Stimulated activated naive CD8-positive, alpha-beta T cell treated with anti-CD3 and anti-CD28 coated beads, Interleukin-15, Interleukin-2, amounts not matched to agents 100 ng/mL and 50 ng/mL, for 24 hours (primary cell): Measurements from ENCODE around the gene ZBTB39.
A peak's percentile ranks its signal among the peaks of the same experiment; 100 is the strongest.
"Not testable (repeated sequence)": the region's sequence is repeated elsewhere in the genome, so short reads cannot be mapped to it uniquely, and the experiment has no call there.

Experiments used
- H3K27ac Mint-ChIP-seq: one replicate; pipeline ENCODE4 v1.8.0; 2021; ENCODE audit warnings: mild to moderate bottlenecking, mixed read lengths
- H3K27me3 Mint-ChIP-seq: one replicate; pipeline ENCODE4 v1.8.0; 2021; ENCODE audit warnings: mixed read lengths
- H3K36me3 Mint-ChIP-seq: one replicate; pipeline ENCODE4 v1.8.0; 2021; ENCODE audit warnings: low read depth, mixed read lengths
- H3K4me1 Mint-ChIP-seq: one replicate; pipeline ENCODE4 v1.8.0; 2021; ENCODE audit warnings: low read depth, mixed read lengths
- H3K4me3 Mint-ChIP-seq: one replicate; pipeline ENCODE4 v1.8.0; 2021; ENCODE audit warnings: mild to moderate bottlenecking, mixed read lengths
- H3K9me3 Mint-ChIP-seq: one replicate; pipeline ENCODE4 v1.8.0; 2021; ENCODE audit warnings: mixed read lengths

The ZBTB39 gene

DNA sequence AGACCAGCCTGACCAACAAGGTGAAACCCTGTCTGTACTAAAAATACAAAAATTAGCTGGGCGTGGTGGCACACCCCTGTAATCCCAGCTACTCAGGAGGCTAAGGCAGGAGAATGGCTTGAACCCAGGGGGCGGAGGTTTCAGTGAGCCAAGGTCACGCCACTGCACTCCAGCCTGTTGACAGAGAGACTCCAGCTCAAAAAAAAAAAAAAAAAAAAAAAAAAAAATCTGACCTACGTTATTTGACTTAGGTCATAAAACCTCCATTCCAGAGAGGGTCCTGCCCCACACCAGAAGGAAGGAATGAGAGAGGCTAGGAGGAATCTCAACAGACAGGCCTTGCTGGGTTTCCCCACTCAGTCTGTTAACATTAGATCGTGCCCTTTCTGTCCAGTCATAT, 12.0 kb upstream of the ZBTB39 start:
- not testable (repeated sequence) for H3K9me3 Mint-ChIP-seq, H3K36me3 Mint-ChIP-seq, H3K4me1 Mint-ChIP-seq, H3K4me3 Mint-ChIP-seq, H3K27ac Mint-ChIP-seq
- peaks cover 12% of the 10 kb centered on the region for H3K27me3 Mint-ChIP-seq

DNA sequence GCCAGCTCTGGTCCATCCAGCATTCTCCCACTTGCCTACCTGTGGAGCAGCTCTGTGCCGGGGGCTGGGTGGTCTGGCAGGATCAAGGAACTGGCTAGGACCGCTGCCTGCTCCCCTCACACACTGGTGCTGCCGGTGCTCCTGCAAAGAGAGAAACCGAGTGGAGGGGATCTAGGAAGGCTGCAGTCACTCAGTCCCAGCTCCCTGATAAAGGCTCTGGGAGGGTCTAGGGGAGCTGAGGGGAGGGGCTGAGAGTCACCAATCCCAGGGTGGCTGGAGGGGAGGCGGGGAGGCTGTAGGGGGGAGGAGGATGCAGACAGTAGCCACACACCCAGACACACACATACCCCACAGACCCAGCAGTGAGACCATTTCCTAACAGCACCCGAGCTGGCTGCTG, 10.0 kb upstream of the ZBTB39 start, which contains the start of gene TAC3:
TAC3 (minus strand) TSS at position 182 of the 400 bp plus-strand sequence. CDS start 732 bp downstream, outside the sequence.
- Mint-ChIP-seq H3K27me3 (peaks cover 12% of the 10 kb centered on the region), H3K36me3 (no peaks in the 10 kb centered on the region), H3K4me1 (peaks cover 26% of the 10 kb centered on the region), H3K9me3 (no peaks in the 10 kb centered on the region), H3K4me3 (no peak within 1 kb of the TSS), H3K27ac (no peak within 1 kb of the TSS)

DNA sequence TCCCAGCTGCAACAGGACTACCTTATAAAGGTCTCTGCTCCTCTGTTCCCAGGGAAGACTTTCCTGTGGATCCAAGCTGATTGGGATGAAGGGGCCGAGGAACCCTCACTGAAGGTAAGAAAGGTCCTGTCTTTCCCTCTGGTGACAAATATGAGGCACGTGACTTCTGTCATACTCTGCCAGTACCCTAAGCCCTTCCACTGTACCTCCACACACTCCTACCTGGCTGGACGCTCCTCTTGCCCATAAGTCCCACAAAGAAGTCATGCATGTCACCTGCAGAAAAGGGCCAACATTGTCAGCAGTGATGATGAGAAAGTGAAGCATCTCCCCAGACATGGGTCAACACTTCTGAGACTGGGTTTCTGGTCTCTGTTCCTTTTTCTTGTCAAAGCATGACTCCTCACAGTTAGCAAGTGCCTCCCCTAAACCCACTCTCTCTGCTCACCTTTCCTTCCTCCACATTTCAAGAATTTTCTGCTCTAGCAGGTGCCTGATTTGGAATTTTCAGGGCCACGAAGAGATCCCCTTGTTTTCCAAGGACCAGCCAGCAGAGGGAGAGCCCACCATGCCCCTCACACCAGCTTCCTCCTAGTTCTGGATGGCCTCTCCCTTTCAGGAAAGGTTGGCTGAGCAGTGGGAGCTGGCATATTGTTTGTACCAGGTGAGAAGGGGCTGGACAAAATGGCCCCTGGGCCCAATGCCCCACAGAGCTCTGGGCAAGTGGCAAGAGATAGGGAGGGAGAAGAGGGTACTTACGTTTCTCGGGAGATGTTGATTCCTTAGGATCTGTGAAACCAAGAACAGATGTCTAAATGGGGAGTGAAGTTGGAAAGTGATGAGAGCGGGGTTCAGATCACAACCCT, 6.5 kb upstream of the ZBTB39 start:
- peaks cover 12% of the 10 kb centered on the region for H3K27me3 Mint-ChIP-seq
- no peak overlapping the region for H3K27ac Mint-ChIP-seq
- H3K4me3 Mint-ChIP-seq: no peak overlapping the region
- peaks cover 39% of the 10 kb centered on the region for H3K4me1 Mint-ChIP-seq
- no peaks in the 10 kb centered on the region for H3K9me3 Mint-ChIP-seq
- no peaks in the 10 kb centered on the region for H3K36me3 Mint-ChIP-seq

DNA sequence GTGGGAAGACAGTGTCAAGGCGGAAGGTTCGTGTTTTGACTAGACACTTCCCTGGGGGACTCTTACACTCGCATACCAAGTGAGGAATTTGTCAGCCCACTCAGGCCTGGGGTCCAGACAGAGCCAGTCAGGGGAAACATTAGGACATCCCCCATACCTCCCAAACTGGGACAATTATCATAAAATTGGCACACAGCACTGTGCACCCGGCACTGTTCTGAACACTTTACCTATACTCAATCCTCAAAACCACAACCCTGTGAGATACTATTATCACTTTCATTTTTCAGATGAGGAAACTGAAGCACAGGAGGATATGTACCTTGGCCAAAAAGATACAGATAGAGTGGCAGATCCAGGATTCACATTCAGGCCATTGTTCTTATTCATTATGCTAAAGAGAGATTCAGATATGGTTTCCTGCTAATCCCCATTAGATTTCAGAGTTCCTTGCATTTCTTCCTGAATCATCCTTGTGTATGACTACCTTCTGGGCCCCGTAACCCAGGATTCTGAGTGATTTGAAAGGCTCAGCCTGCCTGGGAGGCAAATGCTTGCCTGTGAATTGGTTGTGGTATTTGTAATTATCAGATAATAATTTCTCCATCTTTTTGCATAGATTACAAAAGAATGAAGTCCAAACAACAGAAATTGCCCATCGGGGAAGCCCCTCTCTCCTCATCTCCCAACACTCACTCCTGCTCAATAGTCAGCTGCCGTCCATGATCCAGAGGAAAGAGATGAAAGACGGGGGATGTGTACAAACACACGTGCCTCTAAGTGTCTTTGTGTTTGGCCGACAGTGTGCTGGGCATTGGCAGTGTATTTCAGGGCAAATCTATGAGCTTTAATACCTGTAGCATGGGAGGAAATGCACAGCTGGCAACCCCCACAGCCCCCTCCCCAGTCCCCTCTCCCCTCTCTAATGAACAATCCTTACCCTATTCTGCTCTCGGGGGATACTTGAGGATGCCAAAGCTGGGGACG, 5.4 kb upstream of the ZBTB39 start:
- H3K4me1 Mint-ChIP-seq: peaks cover 50% of the 10 kb centered on the region
- peaks cover 12% of the 10 kb centered on the region for H3K27me3 Mint-ChIP-seq
- H3K36me3 Mint-ChIP-seq: no peaks in the 10 kb centered on the region
- H3K27ac Mint-ChIP-seq: peak overlapping the region; percentile 52
- H3K4me3 Mint-ChIP-seq: no peak overlapping the region
- H3K9me3 Mint-ChIP-seq: no peaks in the 10 kb centered on the region

DNA sequence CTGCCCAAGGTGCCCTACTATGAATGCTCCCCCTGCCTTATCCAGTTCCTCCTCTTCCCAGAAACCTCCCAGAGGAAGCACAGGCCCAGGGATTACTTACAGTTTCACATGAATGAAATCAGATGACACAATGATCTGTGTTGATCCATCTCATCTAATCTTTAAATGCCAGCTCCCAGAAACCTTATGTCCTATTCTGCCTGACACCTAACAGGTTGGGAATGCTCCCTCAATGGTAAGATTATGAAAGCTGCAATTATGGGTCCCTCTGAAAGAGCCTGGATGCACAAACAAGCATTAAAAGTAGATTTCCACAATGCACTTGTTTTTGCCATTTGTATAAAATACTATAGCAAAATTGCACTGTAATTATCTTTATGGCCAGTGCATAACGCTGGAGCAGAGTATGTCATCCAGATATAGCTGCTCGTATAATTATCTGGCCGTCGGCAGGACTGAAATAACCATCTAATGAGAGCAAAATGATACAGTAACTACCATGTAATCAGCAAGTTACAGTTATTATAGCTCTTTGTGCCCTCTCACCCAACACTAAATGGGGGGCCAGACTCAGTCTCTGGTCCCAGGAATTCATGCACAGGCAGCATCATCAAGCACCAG, 4.4 kb upstream of the ZBTB39 start:
- Mint-ChIP-seq H3K27ac (no peak overlapping the region), H3K9me3 (no peaks in the 10 kb centered on the region), H3K4me1 (peaks cover 53% of the 10 kb centered on the region), H3K27me3 (peaks cover 12% of the 10 kb centered on the region), H3K36me3 (no peaks in the 10 kb centered on the region), H3K4me3 (no peak overlapping the region)

DNA sequence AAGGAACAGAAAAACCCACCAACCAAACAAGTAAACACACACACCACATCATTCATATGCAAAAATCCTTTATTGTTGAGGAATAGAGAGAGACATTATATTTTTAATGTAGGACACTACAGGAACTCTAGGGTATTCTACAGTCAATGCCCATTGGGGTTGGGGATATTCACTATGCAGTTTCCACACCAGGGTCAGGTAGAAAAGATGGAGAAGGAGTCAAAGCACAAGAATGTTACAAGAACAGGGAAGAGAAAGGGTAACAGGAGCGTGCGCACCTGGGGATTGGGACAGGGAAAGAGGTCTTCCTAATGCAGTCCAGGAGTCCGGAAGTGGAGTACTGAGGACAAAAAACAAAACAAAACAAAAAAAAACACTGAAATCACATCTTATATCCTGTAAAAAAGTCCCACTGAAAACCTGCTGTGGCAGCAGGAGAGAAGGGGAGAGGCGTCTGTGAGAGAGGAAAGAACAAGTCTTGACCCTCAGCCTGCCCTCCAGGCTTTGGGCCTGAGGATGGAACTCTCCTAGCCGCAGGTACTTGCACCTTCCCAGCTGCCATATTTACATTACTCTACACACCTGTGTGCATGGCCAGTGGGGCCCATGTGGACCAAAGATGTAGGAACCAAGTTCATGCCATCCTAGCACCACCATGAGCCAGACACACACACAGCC, 3.7 kb upstream of the ZBTB39 start:
- Mint-ChIP-seq H3K4me1 (peaks cover 60% of the 10 kb centered on the region), H3K9me3 (no peaks in the 10 kb centered on the region), H3K27me3 (peaks cover 8% of the 10 kb centered on the region), H3K27ac (no peak overlapping the region), H3K4me3 (no peak overlapping the region), H3K36me3 (peaks cover 6% of the 10 kb centered on the region)

DNA sequence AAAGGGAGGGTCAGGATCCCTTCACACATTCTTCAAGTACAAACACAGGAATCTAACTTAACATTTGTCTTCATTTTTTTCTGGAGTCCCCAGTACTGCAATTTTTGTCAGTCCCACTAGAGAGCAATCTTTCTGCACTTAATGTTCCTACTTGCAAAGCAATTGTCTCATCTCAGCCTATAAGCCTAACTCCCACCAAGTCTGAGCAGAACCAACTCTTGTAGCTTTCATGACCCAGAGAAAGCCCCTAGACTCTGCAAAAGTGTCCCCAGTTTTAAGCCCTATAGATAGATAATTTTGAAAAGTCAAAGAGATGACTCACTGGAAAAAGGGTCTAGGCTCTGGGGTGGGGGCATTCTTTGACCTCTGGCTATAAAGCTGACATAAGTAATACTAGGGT, 1.8 kb upstream of the ZBTB39 start:
- Mint-ChIP-seq H3K27ac (peak overlapping the region; percentile 90), H3K36me3 (peaks cover 19% of the 10 kb centered on the region), H3K9me3 (no peaks in the 10 kb centered on the region), H3K4me3 (peak overlapping the region; percentile 46), H3K27me3 (no peaks in the 10 kb centered on the region), H3K4me1 (peaks cover 71% of the 10 kb centered on the region)

DNA sequence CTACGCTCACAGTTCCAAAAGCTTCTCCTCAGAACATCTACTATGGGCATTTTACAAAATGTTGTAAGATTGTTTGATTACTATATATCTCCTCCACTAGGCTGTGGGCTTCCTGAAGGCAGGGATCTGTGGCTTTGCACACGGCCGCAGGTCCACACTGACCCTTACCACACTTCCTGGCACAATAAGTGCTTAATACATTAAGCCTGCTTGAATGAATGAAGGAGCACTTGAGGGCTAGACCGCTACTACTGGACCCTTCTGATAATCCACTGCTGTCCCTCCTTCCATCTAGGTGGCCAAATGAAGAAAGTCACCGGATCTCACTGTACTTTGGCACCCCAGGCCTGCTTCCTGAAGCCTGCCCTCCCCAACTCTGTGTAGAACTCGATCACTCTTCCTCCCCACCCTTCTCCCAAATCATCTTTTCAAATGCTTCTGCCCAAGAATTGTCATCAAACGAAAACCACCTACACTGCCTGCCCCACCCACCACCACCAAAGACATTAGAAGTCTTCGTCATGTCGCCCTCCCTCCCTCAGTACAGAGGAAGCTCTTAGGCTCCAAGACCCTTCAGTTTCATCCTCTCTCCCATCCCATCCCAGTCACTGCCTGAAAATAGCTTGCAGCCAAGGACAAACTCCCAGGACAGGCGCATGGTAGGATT, 596 bp upstream of the ZBTB39 start:
- Mint-ChIP-seq H3K27ac (peak overlapping the region; percentile 90), H3K36me3 (peaks cover 31% of the 10 kb centered on the region), H3K27me3 (no peaks in the 10 kb centered on the region), H3K9me3 (no peaks in the 10 kb centered on the region), H3K4me1 (peaks cover 61% of the 10 kb centered on the region), H3K4me3 (peak overlapping the region; percentile 84)

DNA sequence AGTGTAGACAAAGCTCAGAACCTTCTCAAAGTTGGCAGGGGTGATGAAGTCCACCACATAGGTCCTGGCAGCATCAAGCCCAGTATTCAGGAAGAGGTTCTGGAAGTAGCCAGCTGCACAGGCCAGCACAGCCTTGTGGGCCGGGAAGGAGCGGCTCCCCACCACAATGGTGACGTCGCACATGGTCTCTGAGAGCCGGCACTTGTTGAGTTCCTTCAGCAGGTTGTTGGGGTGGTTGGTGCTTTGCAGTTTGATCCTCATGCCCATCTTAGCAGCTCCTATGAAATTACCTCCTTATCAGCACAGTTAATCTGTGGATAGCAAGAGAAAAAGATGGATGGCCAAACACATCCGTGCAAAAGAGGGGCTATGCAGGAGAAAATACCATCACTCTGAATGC, 1.7 kb downstream of the ZBTB39 start:
- Mint-ChIP-seq H3K4me1 (peaks cover 70% of the 10 kb centered on the region), H3K36me3 (peaks cover 37% of the 10 kb centered on the region), H3K4me3 (peak overlapping the region; percentile 94), H3K27me3 (no peaks in the 10 kb centered on the region), H3K27ac (no peak overlapping the region), H3K9me3 (no peaks in the 10 kb centered on the region)

DNA sequence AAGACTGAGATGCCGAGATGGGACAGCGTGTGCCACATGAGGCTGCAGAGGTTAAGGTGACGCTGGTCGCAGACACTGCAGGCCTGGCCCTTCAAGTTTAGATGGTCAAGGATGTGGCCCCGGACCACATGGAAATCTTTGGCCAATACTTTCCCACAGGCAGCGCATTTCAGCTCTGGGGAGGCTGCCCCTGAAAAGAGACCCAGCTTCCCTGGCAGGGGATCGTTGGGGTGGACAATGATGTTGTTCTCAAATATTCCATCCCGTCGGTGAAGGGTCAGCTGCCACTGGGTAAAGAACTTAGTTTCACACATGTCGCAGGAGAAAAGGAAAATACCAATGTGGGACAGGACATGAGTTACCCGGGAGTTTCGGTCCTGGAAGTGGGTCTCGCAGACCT, 3.0 kb downstream of the ZBTB39 start:
- peaks cover 77% of the 10 kb centered on the region for H3K4me1 Mint-ChIP-seq
- no peaks in the 10 kb centered on the region for H3K9me3 Mint-ChIP-seq
- no peak overlapping the region for H3K4me3 Mint-ChIP-seq
- peaks cover 40% of the 10 kb centered on the region for H3K36me3 Mint-ChIP-seq
- no peaks in the 10 kb centered on the region for H3K27me3 Mint-ChIP-seq
- no peak overlapping the region for H3K27ac Mint-ChIP-seq

DNA sequence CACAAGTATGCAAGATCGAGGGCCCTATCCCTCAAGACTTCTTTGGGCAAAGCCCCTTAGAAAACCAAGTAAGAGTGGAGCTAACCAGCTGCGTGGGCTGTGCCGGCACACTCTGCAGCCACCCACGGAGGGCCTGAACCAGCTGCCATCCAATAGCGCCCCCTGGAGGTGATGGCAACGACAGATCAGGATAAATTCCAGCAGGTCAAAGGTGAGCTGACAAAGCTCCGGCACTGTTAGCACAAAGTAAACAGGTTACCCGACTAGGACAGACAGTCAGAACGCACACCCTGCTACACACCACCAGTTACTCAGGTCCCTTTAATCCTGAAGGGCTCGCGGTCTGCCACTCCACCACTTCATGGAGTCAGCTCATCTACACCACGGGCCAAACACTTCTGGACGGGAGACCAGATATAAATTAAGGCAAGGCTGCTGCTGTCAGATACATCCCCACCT, 4.9 kb downstream of the ZBTB39 start:
- peaks cover 48% of the 10 kb centered on the region for H3K36me3 Mint-ChIP-seq
- no peaks in the 10 kb centered on the region for H3K9me3 Mint-ChIP-seq
- no peak overlapping the region for H3K4me3 Mint-ChIP-seq
- peaks cover 67% of the 10 kb centered on the region for H3K4me1 Mint-ChIP-seq
- H3K27ac Mint-ChIP-seq: no peak overlapping the region
- H3K27me3 Mint-ChIP-seq: no peaks in the 10 kb centered on the region

DNA sequence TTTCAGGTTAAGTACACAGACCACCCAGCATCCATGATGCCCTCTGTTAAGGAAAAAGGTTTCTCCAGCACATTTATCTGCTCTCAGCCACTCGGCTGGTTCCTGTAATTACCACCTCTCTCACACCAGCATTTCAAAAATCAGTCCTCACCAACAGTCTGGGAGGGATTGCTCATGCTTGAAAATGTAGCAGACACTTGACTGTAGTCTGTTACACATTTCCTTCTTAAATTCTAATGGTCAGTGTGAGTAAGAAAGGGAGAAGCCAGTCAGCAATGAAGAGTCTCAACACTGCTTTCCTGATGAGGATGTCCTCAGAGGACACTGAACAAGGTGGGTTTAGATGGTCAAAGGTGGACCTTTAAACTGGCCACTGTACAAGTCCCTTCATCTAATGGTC, 6.0 kb downstream of the ZBTB39 start:
- Mint-ChIP-seq H3K36me3 (peaks cover 55% of the 10 kb centered on the region), H3K27ac (peak overlapping the region; percentile 42), H3K4me1 (peaks cover 62% of the 10 kb centered on the region), H3K9me3 (no peaks in the 10 kb centered on the region), H3K4me3 (no peak overlapping the region), H3K27me3 (no peaks in the 10 kb centered on the region)

DNA sequence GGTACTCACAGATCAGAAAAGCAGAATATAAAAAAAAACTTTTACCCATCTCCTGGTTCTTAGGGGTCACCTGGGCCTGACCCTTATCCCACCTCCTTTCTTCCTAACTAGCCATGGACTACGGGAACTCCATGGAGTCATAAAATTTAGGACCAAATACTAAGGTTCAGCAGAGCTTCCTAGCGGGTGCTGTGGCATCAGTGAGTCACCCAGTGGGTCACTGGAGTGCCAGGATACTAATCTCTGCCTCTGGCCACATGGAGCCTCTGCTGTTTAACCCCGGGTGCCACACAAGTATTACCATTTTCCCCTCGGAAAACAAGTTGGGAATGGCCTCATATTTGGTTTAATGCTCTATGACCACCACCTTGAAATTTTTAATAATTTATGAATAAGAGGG, 6.9 kb downstream of the ZBTB39 start:
- Mint-ChIP-seq H3K36me3 (peaks cover 55% of the 10 kb centered on the region), H3K9me3 (no peaks in the 10 kb centered on the region), H3K4me3 (no peak overlapping the region), H3K4me1 (peaks cover 53% of the 10 kb centered on the region), H3K27me3 (no peaks in the 10 kb centered on the region), H3K27ac (peak overlapping the region; percentile 78)

DNA sequence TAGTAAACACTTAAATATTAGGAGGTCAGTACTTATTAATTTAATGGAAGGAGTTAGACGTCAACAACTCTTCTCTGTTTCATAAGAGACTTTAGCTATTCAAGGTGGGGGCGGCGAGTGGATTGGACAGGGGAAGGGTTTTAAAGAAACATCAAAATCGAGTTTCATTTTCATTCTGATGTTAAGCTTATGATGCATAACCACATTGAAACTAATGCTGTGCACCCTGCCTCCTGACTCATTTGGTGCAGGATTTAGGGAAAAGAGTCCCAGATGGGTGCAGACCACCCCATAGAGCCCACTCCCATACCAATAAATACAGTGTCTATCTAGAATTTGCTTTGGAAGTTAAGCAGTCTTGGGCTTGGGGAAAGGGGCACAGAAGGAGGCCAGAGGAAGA, 7.4 kb downstream of the ZBTB39 start:
- peak overlapping the region; percentile 17 for H3K4me3 Mint-ChIP-seq
- H3K27ac Mint-ChIP-seq: peak overlapping the region; percentile 78
- H3K9me3 Mint-ChIP-seq: no peaks in the 10 kb centered on the region
- H3K27me3 Mint-ChIP-seq: no peaks in the 10 kb centered on the region
- H3K36me3 Mint-ChIP-seq: peaks cover 51% of the 10 kb centered on the region
- H3K4me1 Mint-ChIP-seq: peaks cover 48% of the 10 kb centered on the region
